GM20000 (cell line): Measurements from ENCODE around the gene FAM184B.

Experiments
- DNase-seq: peaks from one replicate; pipeline ENCODE4 v3.0.0; 2012; ENCODE audit warnings: low spot score
- CTCF ChIP-seq: IDR thresholded peaks from 2 replicates; pipeline ENCODE4 v1.5.1; 2012; ENCODE audit warnings: mild to moderate bottlenecking, control low read depth; ENCODE audit errors: extremely low read depth, missing control alignments

FAM184B gene

GRCh38 chr4:17682222-17682566 lies 99.2 kb downstream of the FAM184B start:
- no peak for TF ChIP-seq CTCF
- no peak for DNase-seq

- DNase-seq: no peak
- no peak for TF ChIP-seq CTCF
These were observed 99.9 kb downstream of the FAM184B start for GRCh38 chr4:17681281-17682221.

- no peak for DNase-seq
- TF ChIP-seq CTCF: no peak
These were observed 100.7 kb downstream of the FAM184B start for GRCh38 chr4:17680559-17681280.

- DNase-seq: no peak
- TF ChIP-seq CTCF: no peak
These were observed 111.0 kb downstream of the FAM184B start for GRCh38 chr4:17670423-17670822.

GRCh38 chr4:17667653-17668201 lies 113.7 kb downstream of the FAM184B start:
- DNase-seq: no peak
- no peak for TF ChIP-seq CTCF

GRCh38 chr4:17667253-17667652 lies 114.2 kb downstream of the FAM184B start:
- no peak for DNase-seq
- no peak for TF ChIP-seq CTCF

- TF ChIP-seq CTCF: no peak
- no peak for DNase-seq
These were observed 115.6 kb downstream of the FAM184B start for GRCh38 chr4:17665852-17666251.
